ENCODE measurements around the gene TEC. TPM values are rescaled to one million over a fixed set of nuclear protein-coding genes. Genes with fewer than 3 reads are reported as not detected.

Gene TEC
- total RNA-seq, 2 experiments from 2014 or later = 2.1 to 11.5 TPM

DNA sequence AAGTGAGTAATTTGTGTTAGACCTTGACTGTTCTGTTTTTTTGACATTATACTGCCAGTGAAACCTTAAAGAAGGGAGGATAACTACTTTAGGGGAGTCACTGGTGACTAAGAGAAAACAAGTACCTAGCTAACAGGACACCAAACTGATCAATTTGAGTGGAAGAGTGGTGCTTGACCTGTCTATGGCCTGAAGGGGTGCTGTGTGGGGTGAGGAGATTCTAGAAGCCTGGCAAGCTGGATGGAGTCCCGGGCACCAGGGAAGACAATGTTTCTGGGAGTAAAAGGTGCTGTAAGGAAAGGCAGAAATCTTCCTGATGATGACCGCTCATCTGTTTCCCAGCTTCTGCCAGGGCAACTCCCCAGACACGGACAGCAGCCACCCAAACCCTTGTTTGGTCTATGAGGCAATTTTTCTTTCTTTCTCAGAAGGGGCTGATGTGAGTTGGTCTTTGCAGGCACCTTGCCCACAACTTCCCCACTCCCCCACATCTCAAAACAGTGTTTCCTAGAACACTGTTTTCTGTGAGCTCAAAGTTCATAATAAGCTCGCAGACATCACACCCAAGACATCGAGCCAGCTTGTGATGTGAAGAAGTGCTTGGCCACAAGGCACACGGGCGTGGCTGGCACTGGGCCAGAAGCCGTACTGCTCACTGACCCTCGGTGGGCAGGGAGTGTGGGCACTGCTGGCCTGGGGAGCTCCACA lies 140.2 kb downstream of the TEC start:
- intact Hi-C loops (cut with micrococcal nuclease; ENCODE audit: unreplicated experiment) = loop anchor here (10.0 kb wide), 1 partner anchor 835 kb away; no protein-coding TSS in a partner anchor
- no peak for DNase-seq (ENCODE audit: low spot score)
- H3K27ac ChIP-seq (ENCODE audit: low read depth, low read length, poor library complexity, severe bottlenecking) = no peak overlapping the region
- no peak overlapping the region for H3K4me2 ChIP-seq (ENCODE audit: low read length)
- no peaks in the 10 kb centered on the region for H3K9me3 ChIP-seq (ENCODE audit: low read length)
- no peak overlapping the region for H2AFZ ChIP-seq (ENCODE audit: low read length)
- H3K4me3 ChIP-seq (ENCODE audit: low read depth, low read length, poor library complexity, severe bottlenecking) = no peak overlapping the region
- ChIA-PET CTCF (ENCODE audit: unreplicated experiment) (interaction anchor here (1.0 kb wide), 1 partner anchor 166 kb away, joined by 3 read pairs; no protein-coding TSS in a partner anchor), POLR2A (interaction anchor here (1.2 kb wide), 1 partner anchor 9 kb away, joined by 4 read pairs; no protein-coding TSS in a partner anchor)
- no peaks in the 10 kb centered on the region for H3K36me3 ChIP-seq (ENCODE audit: insufficient read depth, low read length)
- H3K4me1 ChIP-seq (ENCODE audit: insufficient read depth, low read length, poor library complexity, severe bottlenecking) = no peaks in the 10 kb centered on the region
- H3K79me2 ChIP-seq (ENCODE audit: insufficient read depth, low read depth, low read length) = no peaks in the 10 kb centered on the region
- H4K20me1 ChIP-seq (ENCODE audit: insufficient read depth, low read length) = no peaks in the 10 kb centered on the region
- TF ChIP-seq, protein P1, sequence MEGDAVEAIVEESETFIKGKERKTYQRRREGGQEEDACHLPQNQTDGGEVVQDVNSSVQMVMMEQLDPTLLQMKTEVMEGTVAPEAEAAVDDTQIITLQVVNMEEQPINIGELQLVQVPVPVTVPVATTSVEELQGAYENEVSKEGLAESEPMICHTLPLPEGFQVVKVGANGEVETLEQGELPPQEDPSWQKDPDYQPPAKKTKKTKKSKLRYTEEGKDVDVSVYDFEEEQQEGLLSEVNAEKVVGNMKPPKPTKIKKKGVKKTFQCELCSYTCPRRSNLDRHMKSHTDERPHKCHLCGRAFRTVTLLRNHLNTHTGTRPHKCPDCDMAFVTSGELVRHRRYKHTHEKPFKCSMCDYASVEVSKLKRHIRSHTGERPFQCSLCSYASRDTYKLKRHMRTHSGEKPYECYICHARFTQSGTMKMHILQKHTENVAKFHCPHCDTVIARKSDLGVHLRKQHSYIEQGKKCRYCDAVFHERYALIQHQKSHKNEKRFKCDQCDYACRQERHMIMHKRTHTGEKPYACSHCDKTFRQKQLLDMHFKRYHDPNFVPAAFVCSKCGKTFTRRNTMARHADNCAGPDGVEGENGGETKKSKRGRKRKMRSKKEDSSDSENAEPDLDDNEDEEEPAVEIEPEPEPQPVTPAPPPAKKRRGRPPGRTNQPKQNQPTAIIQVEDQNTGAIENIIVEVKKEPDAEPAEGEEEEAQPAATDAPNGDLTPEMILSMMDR (conservative IDR thresholded peaks at IDR 0.05; ENCODE audit: low read length) = 0 out of 2 replicates have a peak, but pooled peaks have one; percentile 37
- TF ChIP-seq EZH2phosphoT487 (IDR thresholded peaks at IDR 0.05; ENCODE audit: borderline replicate concordance, low read depth, low read length) = no peak
- no peaks in the 10 kb centered on the region for H3K9me2 ChIP-seq (ENCODE audit: insufficient read depth, low read length)
- BruUV-seq (replicated peaks) = no TSS peak

DNA sequence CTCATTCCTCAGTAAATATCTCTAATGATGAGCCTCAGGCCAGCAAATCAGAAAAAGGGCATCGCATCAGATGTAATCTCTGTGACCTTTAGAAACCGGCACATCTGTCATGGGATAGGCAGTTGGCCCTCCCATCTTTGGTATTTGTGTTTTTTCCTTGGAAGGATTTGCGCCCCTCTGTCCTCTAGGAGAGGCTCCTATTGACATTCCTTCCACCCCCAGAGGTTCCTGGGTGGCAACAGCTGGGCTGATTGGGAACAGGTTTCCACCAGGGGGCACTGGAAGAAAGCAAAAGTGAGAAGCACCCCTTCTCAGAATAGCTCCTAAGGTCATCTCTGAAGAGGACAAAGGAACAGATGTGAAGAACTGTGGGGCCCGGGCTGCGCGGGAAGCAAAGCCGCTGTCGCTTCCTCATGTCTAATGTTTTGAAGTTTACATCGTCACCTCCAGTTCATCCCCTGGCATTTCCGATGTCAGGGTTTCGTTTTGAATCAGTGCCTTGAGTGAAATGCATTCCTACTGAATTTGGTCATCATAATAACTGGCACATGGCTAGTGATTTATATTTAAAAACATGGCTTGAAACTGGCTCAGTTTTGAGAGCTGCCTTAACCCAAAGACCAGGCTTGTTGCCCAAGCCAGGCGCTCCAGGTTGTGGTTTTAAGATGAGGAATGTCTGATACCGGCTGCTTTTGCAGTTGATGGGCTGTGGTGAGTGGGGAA lies 141.8 kb downstream of the TEC start:
- no peak overlapping the region for H3K4me2 ChIP-seq (ENCODE audit: low read length)
- no peaks in the 10 kb centered on the region for H3K9me3 ChIP-seq (ENCODE audit: low read length)
- intact Hi-C loops (cut with micrococcal nuclease; ENCODE audit: unreplicated experiment) = loop anchor here (1.0 to 10.0 kb wide), 2 partner anchors 148 to 837 kb away; no protein-coding TSS in a partner anchor
- no peaks in the 10 kb centered on the region for H3K9me2 ChIP-seq (ENCODE audit: insufficient read depth, low read length)
- no peaks in the 10 kb centered on the region for H3K36me3 ChIP-seq (ENCODE audit: insufficient read depth, low read length)
- H2AFZ ChIP-seq (ENCODE audit: low read length) = no peak overlapping the region
- ChIA-PET POLR2A (interaction anchor here (0.6 to 1.5 kb wide), 6 partner anchors 9 to 212 kb away, joined by 3 to 5 read pairs (median 3); no protein-coding TSS in a partner anchor), CTCF (ENCODE audit: unreplicated experiment) (interaction anchor here (0.5 kb wide), 1 partner anchor 90 kb away, joined by 3 read pairs; no protein-coding TSS in a partner anchor)
- H3K79me2 ChIP-seq (ENCODE audit: insufficient read depth, low read depth, low read length) = no peaks in the 10 kb centered on the region
- DNase-seq (ENCODE audit: low spot score) = peak; percentile 65
- TF ChIP-seq, protein P1 (conservative IDR thresholded peaks at IDR 0.05; ENCODE audit: low read length) = peak; percentile 82
- TF ChIP-seq EZH2phosphoT487 (IDR thresholded peaks at IDR 0.05; ENCODE audit: borderline replicate concordance, low read depth, low read length) = no peak
- H3K4me1 ChIP-seq (ENCODE audit: insufficient read depth, low read length, poor library complexity, severe bottlenecking) = no peaks in the 10 kb centered on the region
- H4K20me1 ChIP-seq (ENCODE audit: insufficient read depth, low read length) = no peaks in the 10 kb centered on the region
- H3K27ac ChIP-seq (ENCODE audit: low read depth, low read length, poor library complexity, severe bottlenecking) = no peak overlapping the region
- H3K4me3 ChIP-seq (ENCODE audit: low read depth, low read length, poor library complexity, severe bottlenecking) = no peak overlapping the region
- BruUV-seq (replicated peaks) = no TSS peak
